ENCODE results near the gene PRPH.
"Not testable (repeated sequence)": the region's sequence is repeated elsewhere in the genome, so short reads cannot be mapped to it uniquely, and the experiment has no call there.

Gene PRPH

GRCh38 chr12:49333778-49334177 lies 38.8 kb downstream of the PRPH start:
- DNase-seq (ENCODE audit: low read depth in 2 of 2) = not testable (repeated sequence)

DNA sequence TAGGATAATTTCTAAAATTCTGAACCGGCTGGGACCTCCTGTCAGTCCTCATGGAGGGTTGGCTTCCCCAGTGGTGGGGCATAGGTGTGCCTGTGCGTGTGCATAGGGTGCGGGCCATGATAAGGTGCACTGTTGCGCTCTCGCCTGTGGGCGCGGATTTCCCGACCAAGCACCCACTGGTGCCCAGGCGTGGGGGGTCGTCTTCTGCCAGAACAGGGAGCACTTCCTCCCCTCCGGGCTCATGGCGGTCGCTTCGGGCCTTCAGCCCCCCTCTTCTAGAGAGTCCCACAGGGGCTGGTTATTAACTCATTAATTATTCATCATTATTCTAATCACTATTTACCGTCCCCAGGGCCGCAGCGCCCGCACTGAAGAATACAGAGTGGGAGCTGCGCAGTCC lies 39.3 kb downstream of the PRPH start:
- DNase-seq (ENCODE audit: low read depth in 2 of 2) = no peak

DNA sequence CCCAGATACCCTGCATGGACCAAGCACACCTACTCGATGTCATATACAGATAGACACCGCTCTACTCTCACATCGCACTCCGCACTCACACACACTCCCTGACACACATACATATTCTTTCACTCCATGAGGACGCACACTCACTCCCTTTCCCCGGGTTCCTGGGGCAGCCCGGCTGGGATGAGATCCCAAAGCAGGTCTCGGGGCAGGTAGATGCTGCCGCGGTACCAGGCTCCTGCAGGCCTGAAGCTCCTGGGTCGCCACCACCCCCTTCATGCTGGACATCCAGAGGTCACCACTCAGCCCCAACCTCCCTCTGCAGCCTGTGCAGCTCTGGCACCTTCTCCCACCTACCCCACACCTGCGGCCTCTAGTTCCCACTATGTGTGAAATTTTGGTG lies 39.7 kb downstream of the PRPH start:
- DNase-seq (ENCODE audit: low read depth in 2 of 2) = no peak

- DNase-seq (ENCODE audit: low read depth in 2 of 2) = no peak
These were observed 40.4 kb downstream of the PRPH start for GRCh38 chr12:49335118-49335954.

DNA sequence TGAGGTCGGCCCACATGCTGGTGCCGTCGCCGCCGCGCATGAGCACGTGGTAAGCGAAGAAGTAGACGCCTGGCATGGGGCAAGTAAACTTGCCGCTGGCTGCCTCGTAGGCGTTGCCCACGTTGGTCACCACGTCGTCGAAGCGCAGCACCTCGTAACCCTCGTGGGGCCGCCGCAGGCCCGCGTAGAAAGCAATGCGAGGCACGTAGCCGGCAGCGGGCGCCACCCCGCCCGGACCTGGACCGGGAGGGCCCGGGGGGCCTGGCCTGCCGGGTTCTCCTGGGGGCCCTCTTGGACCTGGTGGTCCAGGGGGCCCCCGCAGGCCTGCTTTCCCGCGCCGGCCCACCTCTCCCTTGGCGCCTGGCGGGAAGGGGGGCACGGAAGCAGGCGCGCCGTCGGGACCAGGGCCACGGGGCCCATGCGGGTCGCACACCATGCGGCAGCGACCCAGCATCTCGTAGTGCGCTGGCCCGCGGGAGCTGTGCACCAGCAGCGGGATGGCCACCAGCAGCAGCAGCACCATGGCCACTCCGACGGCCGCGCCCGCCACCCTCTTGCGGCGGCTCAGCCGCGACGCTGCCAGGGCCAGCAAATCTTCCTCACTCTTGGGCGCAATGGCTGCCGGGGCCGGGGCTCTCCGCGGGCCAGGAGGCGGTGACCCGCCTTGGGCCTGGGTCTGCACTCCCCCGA lies 41.2 kb downstream of the PRPH start:
- no peak for DNase-seq (ENCODE audit: low read depth in 2 of 2)

DNA sequence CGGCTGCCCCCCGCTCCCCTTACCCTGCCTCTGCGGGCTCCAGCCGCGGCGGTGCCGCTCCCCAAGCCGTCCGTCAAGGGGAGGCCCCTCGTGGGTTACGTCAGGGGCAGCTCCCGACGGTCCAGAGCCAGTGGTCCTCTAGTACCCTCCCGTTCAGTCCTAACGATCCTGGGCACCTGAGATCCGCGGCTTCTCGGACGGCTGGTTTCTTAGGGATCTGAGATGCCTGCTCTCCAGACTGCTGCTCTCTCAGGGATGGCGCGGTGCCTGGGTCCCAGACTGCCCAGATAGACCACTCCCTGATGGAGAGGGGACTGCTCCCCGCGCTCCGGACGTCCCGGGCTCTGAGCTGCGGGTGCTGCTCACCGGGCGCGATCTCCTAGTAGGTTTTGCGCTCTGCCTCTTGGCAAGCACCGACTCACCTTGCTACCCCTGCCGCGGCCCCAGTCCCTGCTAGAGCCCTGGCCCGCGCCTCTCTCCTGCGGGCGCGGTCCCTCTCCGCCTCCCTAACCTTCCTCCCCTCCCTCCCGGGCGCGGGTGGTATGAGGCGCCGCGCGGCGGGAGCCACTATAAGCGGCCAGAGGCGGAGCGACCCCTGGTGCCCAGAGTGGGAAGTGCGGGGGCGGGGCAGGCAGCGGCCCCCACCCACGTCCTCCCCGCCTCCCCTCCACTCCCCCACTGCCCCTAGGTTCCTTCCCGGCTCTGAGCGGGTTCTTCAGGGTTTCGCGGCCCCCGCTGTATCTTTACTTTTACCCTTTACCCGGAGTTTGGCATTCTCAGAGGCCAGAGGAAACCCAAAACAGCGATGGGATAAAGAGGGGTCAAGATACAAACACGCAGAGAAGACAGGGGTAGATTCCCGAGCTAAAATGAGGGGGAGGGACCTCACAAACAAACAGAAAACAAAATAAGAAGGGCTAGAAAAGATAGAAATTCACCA lies 42.0 kb downstream of the PRPH start, which contains the start of gene C1QL4:
TSS of gene C1QL4 (minus strand) at position 544 of the 940 bp plus-strand sequence. CDS start 711 bp downstream, outside the sequence.
- DNase-seq (ENCODE audit: low read depth in 2 of 2) = peak; percentile 74 to 76

GRCh38 chr12:49338830-49339463 lies 44.0 kb downstream of the PRPH start:
- no peak for DNase-seq (ENCODE audit: low read depth in 2 of 2)

DNA sequence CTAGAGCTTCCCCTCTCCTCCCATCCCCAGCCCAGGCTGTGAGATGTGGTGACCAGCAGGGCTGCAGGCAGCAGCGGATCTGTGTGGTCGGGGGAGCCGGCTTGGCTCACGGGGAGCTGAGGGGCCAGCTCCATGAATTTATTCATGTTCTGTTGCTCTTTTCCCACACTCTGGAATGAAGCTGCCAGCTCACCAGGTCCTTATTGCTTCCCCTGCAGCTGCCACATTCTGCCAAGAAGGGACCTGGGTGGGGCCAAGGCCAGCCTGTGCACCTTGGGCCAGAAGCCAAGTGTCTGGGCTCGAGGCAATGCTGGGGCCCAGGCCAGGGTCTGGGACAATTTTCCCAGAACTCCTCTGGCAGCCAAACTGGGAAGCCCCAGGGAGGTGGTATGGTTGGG lies 44.5 kb downstream of the PRPH start:
- no peak for DNase-seq (ENCODE audit: low read depth in 2 of 2)

DNA sequence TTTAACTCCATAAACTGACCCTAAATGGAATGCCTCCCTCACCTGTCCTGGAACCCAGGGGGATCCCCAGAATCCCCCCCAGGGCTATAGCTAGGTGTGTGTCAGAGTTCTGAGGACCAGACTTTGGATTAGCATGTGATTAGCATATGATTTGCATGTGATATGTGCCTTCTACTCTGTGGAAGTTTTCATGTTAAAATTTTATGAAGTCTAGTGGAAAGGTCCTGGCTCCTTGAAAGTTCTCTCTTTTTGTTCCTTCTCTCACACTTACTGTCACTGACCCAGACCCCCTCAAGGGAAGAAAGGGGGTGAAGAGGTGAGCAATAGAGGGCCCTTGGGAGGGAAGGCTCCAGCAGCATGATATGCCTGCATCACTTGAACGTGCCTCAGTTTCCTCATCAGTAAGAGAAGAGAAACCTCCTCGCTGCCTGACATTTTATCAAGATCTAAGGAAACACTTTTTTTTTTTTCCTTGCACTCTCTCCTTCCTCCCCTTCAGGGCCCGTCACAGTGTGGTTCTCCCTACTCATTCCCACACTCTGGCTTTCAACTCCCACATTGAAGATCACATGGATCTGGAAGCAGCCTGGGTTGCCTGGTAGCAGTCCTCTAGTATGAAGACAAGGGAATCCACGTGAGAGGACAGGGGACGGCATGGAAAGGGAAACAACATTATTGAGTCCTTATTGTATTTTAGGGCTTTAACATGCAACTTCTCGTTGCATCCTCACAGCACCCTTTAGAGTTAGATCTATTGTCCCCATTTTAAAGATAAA lies 45.3 kb downstream of the PRPH start:
- no peak for DNase-seq (ENCODE audit: low read depth in 2 of 2)

DNA sequence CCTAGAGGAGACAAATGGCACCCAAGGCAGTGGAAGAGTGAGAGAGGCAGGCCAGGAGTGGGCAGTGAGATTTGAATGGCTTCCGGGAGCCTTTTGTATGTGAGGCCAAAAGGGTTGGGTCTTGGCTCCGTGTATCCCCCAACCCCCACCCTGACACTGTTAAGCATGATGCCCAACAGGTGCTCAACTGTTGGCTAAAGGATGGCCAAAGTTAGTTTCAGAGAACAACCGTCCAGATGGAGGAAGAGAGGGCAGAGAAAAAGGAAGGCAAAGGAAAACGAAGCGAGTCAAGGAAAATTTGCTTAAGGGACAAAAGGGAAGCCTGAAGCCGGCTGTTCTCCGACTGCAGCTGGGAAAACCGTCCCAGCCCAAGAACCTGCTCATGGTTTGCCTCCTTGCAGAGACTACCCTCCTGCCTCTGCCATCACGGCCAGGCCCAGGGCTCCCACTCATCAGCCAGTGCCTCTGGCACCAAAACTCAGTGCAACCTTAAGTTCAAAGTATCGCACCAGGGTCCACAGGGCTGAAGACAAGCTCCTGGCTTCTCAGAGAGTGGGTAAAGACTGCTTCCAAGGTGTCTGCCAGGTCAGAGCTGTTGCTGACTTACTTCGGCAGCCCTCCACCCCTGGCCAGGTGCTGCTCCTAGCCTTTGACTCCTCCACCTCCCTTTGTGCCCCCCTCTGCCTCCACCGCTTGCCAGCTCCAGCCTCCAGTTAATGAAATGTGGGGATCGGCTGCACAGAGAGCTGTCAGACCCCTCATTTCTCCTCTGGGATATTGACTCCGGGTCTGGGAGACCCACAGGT lies 46.2 kb downstream of the PRPH start:
- DNase-seq (ENCODE audit: low read depth in 2 of 2) = no peak

DNA sequence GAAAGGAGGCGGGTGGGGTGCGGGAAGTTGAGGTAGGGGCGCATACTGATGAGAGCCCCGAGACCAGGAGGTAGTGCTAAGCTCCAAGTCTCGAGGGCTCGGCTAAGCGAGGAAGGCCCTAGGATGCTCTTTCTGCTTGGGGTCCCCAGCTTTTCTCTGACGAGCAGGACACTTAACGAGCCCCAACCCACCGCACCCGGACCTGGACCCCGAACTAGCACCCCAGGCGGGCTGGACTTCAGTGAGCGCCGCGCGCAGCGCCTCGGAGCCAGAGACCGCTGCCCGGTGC lies 46.8 kb downstream of the PRPH start:
- DNase-seq (ENCODE audit: low read depth in 2 of 2) = no peak

DNA sequence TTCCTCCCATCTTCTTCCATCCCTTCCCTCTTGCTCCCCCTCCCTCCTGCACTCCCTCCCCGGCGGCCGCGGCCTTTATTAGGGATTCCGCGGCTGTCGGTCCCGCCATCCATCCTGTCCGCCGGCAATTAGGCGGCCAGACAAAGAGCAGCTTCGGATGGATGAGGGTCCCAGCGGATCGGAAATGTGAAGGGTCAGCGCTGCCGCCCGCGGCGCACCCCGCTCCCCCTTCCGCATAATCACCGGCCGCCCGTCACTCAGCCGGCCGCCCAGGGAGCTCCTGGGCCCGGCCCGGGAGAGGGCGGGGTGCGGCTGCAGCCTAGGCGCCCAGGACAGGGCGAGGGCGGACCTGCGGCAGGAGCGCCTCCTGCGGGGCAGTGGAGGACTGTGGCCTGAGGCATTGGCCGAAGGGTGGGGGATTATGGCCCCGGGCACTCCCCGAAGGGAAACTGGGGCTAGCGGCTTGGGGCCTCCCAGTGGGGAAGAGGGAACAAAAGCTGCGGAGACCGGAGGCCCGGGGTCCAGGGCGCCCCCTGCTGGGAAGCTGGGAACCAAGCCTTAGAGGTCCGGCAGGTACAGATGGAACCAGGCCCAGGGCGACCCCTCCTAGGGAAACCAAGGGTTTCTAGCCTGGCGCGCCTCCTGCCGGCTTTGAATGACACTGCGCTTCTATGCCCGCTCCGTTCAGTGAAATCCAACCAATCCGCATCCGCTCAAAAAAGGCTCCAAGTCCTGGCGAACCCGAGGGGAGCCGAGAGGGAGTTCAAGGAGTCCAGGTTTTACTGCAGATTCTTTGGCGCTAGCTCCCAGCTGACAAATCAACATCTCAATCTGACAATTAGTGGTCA lies 47.3 kb downstream of the PRPH start:
- peak; percentile 76 to 80 for DNase-seq (ENCODE audit: low read depth in 2 of 2)

DNA sequence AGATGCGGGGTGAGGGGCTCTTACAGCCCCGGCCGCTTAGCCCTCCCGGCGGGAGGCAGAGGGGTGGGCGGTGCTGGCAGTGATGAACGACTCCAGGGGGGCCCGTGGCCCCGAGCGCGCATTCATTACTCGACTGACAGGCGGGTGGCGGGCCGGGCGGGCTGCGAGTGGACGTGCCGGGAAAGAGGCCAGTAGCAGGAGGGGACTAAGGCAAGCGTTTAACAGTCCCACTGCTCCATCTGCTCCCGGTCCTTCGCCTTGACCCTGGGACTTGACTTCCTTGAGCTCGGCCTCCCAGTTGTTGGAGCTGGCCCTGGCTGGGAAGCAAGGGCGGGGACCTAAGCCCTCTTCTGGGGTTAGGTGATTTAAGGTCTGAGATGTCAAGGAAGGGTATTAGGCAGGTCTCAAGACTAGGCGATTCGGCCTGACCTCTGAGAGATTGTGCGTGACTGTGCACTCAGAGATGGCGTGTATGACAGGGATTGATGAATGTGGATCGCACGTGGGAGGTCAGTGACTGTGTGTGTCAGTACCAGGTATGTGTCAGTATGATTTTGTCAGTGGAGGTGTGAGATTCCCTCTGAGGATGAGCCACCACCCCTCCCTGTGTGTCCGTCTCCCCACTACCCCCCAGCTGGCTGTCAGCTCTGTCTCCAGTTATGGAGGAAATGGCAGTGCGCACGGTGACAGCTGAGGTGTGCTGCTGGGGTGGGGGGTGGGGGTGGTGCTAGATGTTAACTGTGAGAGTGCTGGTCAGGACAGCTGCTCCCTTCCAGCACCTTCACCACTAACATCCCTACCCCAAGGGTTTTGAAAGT lies 48.2 kb downstream of the PRPH start:
- no peak for DNase-seq (ENCODE audit: low read depth in 2 of 2)

DNA sequence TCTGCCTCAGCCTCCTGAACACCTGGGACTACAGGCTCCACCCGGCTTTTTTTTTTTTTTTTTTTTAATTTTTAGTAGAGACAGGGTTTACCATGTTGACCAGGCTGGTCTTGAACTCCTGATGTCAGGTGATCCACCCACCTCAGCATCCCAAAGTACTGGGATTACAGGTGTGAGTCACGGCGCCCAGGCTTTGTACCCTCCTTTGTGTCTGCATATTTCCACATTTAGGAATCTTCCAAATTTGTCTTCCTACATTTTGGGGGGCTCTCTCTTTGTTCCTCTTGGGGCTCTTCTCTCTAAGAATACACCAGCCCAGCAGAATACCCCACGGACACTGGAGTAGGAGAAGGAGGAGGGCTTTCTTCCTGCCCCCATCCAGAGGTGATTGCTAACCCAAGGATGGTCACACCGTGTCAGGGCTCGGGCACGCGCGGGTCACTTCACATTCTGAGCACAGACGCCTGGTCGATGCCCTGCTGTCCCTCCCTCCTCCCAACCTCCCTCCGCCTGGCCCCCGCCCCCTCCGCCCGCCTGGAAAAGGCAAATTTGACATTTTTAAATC lies 49.6 kb downstream of the PRPH start:
- DNase-seq (ENCODE audit: low read depth in 2 of 2) = no peak

GRCh38 chr12:49345051-49345824 lies 50.3 kb downstream of the PRPH start:
- DNase-seq (ENCODE audit: low read depth in 2 of 2) = no peak

DNA sequence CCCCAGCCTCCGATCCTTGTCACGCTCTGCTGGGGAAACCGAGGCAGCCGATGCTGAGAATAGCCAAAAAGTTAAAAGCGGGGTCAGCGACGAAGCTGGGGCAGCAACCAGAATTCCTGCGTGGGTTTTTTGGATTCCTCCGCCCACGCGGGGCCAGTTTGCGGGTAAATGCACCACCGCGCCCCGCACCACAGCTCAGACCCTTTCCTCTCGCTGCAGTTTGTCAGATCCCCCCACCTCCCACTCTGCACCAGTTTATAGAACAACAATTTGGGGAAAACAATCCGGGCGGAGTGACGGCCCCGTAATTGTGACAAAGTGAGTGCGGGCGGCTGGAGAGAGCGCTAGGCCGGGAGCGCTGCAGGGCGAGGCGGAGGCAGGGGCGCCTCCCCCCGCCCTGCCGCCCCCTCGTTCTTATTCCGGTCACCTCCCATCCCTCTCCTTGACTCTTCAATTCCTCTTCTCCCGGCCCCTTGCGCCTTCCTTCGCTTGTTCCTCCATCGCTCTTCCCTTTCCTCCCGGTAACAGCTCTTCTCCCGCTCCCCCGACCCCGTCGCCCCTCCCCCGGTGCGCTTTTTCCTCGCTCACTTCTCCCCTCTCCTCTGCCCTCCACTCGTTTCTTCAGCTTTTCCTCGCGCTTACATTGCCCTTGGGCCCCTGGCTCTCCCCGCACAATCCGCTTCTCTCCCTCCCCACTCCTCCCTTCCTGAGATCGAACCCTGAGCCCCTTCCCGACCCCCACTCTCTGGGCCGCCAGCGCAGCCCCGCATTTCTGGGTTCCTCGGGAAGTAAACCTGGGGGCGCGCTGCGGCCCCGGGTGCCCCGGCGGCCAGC lies 51.1 kb downstream of the PRPH start:
- DNase-seq (ENCODE audit: low read depth in 2 of 2) = no peak

All from stimulated activated CD8-positive, alpha-beta memory T cell treated with anti-CD3 and anti-CD28 coated beads, Interleukin-15, amount 100 ng/mL, for 48 hours (primary cell).